ENCODE data around the gene OARD1.

OARD1 gene

GRCh38 chr6:41047745-41048732 is 24.1 kb downstream of the OARD1 start:
- DNase-seq = no peak

GRCh38 chr6:41047306-41047705 is 24.9 kb downstream of the OARD1 start:
- DNase-seq = no peak

DNA sequence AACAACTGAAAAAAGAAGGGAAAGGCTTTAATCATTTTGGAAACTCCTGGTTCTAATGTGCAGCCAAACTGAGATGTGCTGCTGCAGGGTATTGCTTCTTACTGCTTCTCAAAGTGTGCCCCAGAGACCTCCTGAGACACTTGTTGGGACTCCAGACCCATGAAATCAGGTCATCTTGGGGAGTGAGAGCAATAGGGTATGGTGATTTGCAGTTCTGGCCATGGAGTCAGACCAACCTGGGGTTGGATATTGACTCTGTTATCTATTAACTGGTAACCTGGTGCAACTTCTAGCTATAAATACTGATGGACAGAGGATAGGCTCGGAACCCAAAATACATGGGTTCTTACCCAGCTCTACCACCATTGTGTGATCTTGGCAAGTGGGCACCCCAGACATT is 26.1 kb downstream of the OARD1 start:
- no peak for DNase-seq

DNA sequence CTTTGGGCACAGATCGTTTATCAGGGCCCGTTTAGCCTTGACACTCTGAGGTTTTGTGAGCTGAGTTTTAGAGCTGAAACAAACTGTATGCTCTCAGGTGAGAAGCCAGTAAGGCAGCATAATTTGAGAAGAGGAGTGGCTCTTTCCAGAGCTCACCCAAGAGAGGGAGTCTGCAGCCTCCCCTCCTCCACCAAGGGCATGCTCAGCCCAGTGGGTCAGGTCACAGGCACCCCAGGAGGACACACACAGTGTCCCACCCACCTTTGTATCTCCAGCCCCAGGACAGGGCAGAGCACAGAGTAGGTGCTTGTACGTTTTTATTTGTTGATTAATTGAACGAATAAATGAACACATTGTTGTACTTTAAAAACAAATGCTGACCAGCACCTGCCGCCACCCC is 26.5 kb downstream of the OARD1 start:
- peak; percentile 48 for DNase-seq

DNA sequence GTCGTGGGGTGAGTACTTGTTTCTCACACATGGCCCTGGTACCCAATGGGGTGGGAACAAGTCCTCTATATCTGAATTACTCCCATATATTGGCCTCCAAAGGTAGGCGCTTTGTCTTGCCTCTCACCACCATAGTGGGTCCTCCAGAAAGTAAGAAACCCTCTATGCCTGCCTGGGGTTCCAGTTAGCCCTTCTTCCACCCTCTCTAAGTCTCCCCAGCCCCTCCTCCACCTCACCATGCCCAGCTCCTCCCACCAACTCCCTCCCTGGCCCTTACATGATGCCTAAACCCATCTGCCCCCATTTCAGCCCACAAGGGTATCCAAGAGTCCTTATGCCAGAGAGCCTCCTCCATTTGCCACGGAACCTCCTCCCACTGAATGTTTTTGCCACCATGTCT is 29.0 kb downstream of the OARD1 start:
- no peak for DNase-seq

GRCh38 chr6:41042226-41043055 is 29.7 kb downstream of the OARD1 start, which contains the start of gene TSPO2:
Gene TSPO2 (plus strand): TSS chr6:41042467. CDS start chr6:41042986, 519 bp downstream.
- DNase-seq = no peak

DNA sequence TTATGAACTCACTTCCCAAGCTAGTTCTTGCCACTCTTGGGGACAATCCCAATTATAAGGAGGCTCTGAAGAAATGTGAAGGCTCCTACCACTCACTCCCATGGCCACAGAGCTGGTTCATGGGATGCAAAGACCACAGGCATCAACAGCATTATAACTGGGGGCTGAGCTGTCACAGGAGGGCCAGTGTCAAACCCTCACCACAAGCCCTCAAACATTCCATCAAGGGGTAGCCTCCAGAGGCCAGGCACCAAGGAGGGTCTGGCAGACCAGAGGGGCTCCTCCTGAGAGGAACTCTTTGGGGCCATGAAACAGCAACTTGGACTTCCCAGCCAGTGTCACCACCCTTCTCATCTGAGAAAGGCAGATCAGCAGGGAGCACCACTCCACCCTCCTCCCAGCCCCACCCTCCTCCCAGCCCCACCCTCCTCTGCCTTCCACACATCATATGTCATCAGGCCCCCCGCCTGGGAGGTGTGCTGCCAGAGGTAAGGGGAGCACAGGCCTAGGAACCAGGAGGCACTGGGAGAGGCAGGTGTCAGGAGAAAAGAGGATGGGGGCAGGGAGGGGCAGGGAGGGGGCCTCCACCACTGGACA is 31.1 kb downstream of the OARD1 start:
- DNase-seq = no peak

DNA sequence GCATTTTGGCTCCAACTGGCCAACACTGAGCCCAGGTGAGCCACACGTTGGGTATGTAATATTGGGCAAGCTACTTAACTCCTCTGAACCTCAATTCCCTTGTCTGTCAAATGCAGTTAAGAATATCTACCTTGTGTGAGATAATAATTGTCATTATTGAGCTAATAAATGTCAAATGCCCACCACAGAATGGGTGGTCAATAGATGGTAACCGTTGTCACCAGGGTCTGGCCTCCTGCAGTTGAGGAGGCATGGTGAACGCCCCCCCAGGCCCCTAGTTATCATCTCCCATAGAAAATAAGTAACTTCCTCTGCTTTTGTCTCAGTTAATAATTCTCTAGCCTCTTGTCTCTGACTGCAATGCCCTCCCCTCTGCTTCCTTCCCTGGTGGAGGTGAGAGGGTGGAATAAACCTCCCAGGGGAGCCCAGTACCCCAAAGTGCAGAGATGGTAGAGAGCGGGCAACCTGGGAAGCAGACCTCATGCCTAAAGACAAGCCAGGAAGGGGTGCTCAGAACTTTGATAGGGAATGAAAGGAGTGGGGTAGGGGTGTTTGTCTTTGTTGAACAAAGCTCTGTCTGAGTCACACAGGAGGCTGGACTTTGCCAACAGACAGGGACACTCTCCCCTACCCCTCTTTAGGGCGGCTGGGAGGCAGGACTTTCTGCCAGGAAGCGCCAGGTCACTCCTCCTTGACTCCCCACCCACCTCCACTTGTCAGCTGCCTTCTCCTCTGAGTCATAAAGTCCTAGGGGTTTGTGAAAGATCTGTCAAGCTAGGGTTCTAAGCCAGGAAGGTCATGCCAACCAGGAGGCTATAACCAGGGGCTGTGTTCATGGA is 31.8 kb downstream of the OARD1 start:
- no peak for DNase-seq

GRCh38 chr6:41039060-41039998 is 32.8 kb downstream of the OARD1 start, which contains the start of gene UNC5CL:
Gene UNC5CL (minus strand): TSS chr6:41039221. CDS start chr6:41035074, 4,147 bp downstream.
- peak; percentile 22 for DNase-seq

DNA sequence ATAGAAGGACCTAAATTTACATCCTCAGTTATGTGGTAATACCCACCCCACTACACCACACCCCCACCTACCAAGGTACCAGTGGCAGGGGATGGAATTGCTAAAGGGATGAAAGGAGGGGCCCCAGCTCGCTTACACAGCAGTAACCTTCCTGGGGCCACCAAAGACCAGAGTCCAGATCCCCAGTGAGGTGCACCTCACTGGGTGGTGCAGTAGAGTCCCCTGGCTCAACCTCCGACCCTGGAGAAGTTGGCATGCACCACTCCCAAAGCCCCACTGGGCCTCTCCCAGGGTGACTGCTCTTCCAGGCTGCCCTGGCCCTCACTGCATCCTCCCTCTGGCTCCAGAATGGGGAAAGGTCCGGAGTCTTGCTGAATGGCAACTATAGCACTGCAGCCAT is 34.0 kb downstream of the OARD1 start:
- no peak for DNase-seq

DNA sequence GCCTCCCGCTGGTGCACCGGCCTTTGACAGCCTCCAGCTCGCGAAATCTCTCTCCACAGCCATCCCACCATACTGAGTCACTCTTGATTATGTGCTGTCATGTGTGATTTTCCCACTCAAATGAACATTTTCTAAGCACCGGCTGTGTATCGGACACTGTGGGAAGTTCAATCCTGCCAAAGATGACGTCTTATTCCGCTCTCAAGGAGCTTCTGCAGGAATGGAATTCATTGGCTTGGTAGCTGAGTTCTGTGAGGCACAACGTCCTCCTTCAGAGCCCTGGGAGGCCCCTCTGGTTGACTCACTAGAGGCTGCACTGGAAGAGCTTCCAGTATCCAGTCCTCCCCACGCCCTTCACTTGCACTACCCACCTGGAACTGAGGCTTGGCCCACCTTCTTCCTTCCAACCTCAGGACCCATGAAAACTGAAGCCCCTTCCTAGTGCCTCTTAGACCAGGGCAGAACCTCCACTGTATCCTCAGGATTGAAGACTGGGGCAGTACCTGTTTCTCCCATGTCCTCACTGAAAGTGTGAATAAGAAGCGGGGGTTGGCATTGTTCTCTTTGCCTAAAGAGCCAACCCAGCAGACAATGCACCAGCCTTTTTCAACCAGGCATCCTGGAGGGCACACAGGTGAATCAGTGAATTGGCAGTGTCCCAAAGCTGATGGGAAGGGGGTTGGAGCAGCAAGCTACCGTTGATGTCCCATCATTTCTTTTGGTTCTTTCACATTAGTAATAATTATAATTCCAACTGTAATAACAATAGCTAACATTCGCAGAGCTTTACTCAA is 34.9 kb downstream of the OARD1 start:
- no peak for DNase-seq

DNA sequence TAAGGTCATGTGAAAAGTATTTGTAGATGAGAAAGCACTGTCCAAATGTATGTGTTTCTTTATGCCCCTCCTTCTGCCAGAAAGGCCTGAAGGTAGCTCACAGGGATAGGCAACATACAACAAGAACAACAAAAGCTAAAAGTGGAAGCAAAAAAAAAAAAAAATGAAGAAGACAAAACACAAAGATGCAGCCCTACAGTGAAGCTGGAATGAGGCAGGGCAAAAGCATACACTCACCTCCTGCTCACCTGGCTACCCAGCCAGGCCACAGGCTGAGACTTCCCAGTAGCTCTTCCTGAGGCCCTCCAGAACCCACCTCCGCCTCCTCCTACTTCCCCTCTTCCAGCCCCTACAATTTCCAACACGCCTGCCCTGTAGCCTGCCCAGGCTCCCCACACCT is 35.6 kb downstream of the OARD1 start:
- DNase-seq = no peak

GRCh38 chr6:41036186-41036585 is 36.0 kb downstream of the OARD1 start:
- no peak for DNase-seq

- no peak for DNase-seq
Observed at GRCh38 chr6:41033776-41034175, 38.4 kb downstream of the OARD1 start.

DNA sequence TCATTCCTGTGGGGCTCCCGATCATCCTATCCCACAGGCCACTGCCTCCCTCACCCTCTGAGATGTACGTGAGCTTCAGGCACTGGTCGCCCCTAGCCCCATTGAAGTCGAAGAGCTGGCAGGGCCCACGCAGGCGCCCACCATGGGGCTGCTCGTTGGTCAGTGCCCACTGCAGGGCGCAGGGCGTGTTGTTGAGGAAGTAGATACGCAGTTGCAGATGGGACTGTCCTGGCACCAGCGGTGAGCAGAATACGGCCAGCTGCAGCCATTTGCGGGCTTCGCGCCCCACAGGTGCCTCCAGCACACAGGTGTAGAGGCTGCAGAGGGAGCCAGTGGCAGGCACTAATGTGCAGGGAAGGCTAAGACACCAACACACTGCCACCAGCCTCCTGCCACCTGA is 39.3 kb downstream of the OARD1 start:
- no peak for DNase-seq

DNA sequence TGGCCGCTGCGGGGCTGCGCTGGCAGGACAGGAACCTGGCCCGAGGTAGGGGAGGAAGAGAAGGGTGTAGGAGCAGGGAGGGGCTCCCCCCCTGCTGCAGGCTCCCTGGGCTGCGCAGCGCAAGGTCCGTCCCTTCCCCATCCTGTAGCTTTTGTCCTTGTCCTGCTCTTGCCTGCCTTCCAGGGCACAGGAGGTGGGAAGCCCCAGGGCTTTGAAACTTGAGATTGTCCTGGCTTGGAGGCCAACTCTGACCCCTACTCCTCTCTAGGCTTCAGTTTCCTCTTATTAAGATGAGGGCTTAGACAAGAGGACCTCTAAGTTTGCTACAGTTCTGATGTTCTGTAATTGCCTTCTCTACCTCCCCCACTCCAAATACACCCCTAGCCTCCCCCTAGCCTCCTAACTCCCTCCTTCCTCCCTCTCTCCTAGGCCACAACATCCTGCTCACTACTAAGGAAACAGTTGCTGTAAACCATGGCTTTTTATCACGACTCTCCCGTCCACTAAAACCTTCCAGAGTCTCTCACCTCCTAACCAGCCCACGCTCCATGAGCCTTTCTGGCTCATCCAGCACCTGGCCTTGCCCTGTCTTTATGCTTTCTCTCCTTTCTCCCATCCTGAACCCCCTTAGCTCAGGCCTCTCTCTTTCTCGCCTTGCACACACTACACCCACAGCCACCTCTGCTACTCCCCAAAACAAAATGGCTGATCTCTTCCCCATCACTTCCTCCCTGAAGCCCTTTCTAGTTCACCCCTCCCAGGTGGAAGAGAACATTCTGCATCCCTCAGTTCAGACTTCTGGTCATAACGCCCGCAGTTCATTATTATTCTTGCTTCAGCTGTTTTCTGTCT is 43.4 kb downstream of the OARD1 start:
- no peak for DNase-seq

DNA sequence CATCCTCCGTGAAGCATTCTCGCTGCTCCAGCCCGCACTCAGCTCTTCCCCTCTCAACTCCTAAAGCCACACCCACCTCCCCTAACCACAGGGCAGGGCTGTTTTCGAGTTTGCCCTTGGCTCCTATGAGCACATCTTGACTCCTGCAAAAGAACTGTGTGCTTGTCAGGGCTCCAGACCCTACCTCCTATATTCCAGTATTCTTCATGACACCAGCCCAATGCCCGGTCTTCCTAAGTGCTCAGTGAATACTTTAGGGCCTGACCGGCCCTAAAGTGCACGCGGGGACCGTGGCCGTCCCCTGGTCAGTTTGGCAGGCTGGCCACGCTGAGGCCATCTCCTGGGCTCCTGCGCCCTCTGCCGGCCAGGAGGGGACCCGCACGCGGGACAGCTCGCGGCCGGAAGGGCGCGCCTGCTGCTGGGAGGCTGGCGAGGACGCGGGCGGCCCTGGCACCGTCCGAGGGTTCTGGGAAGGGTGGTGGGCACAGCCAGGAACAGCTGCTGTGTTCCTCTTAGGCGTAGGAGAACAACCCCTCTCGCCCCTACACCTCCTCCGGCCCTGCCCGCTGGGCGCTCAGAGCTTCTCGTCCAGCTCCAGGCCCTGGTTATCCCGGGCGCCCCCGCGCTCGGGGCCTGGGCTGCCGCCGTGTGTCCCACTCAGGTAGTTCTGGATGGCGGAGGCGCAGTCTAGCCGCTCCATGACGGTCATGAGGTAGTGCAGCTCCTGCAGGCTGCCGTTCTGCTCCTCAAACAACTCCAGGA is 44.2 kb downstream of the OARD1 start:
- DNase-seq = peak; percentile 94

DNA sequence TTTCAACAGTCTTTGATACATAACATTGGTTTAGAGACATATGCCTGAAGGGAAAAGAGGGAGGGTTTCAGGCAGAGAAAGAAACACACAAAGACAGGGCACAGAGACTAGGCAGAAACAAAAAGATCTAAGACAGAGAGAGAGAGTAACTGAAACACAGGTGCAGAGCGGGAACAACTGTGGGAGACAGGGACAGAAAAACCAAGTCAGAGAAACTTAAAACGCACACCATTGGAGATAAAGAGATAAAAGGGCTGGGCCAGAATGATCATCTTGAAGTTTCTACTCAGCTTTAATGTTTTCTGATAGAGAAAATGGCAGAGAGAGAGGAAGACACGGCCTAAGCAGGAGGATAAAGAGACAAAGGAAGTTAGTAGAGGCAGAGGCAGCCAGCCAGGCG is 44.9 kb downstream of the OARD1 start:
- DNase-seq = no peak

Measured in DMS79 (cell line).